H9 (cell line): Measurements from ENCODE around the gene OR8D1. TPM values are rescaled to one million over a fixed set of nuclear protein-coding genes. Genes with fewer than 3 reads are reported as not detected.
A peak's percentile ranks its signal among the peaks of the same experiment; 100 is the strongest.

ENCODE experiments used
- DNase-seq: peaks from one replicate; pipeline ENCODE4 v3.0.0-alpha.2; 2017
- H2AFZ ChIP-seq: one replicate; pipeline ENCODE4 v1.6.1; 2013; ENCODE audit warnings: mild to moderate bottlenecking, low read length, control low read depth, moderate library complexity
- H2AK5ac ChIP-seq: 2 replicates; pipeline ENCODE4 v1.6.1; 2013; ENCODE audit warnings: low read length, control low read depth, mixed read lengths; ENCODE audit not compliant: insufficient read length
- H2BK120ac ChIP-seq: one replicate; pipeline ENCODE4 v1.6.1; 2013; ENCODE audit warnings: low read depth, mild to moderate bottlenecking, low read length, control low read depth, inconsistent platforms; ENCODE audit not compliant: poor library complexity, severe bottlenecking
- H2BK12ac ChIP-seq: 2 replicates; pipeline ENCODE4 v1.6.1; 2013; ENCODE audit warnings: low read length, control low read depth, mixed read lengths, low read depth; ENCODE audit not compliant: insufficient read length
- H2BK15ac ChIP-seq: 2 replicates; pipeline ENCODE4 v1.6.1; 2013; ENCODE audit warnings: low read depth, low read length, control low read depth
- H2BK20ac ChIP-seq: one replicate; pipeline ENCODE4 v1.6.1; 2013; ENCODE audit warnings: low read depth, mild to moderate bottlenecking, low read length, control low read depth, inconsistent platforms; ENCODE audit not compliant: poor library complexity, severe bottlenecking
- H2BK5ac ChIP-seq: 2 replicates; pipeline ENCODE4 v1.6.1; 2013; ENCODE audit warnings: low read length, control low read depth, mixed read lengths; ENCODE audit not compliant: insufficient read length
- H3K14ac ChIP-seq: 2 replicates; pipeline ENCODE4 v1.6.1; 2013; ENCODE audit warnings: low read length, control low read depth; ENCODE audit not compliant: insufficient read depth
- H3K18ac ChIP-seq: 2 replicates; pipeline ENCODE4 v1.6.1; 2013; ENCODE audit warnings: low read depth, mild to moderate bottlenecking, mixed read lengths, low read length, control low read depth; ENCODE audit not compliant: insufficient read length
- H3K23ac ChIP-seq: 2 replicates; pipeline ENCODE4 v1.6.1; 2013; ENCODE audit warnings: low read length, control low read depth, mixed read lengths, low read depth; ENCODE audit not compliant: insufficient read length
- H3K23me2 ChIP-seq: 2 replicates; pipeline ENCODE4 v1.6.1; 2013; ENCODE audit warnings: low read depth, mild to moderate bottlenecking, mixed read lengths, low read length, control low read depth; ENCODE audit not compliant: insufficient read length, poor library complexity, severe bottlenecking
- H3K27ac ChIP-seq: 2 replicates; pipeline ENCODE4 v1.5.1; 2013; ENCODE audit warnings: low read length, control low read depth, mixed read lengths, low read depth; ENCODE audit not compliant: insufficient read length
- H3K27me3 ChIP-seq: 2 replicates; pipeline ENCODE4 v1.6.1; 2013; ENCODE audit warnings: low read length, control low read depth, inconsistent platforms; ENCODE audit not compliant: insufficient read depth
- H3K4ac ChIP-seq: 2 replicates; pipeline ENCODE4 v1.6.1; 2013; ENCODE audit warnings: low read depth, mild to moderate bottlenecking, control low read depth, inconsistent platforms, low read length, moderate library complexity
- H3K4me1 ChIP-seq: 2 replicates; pipeline ENCODE4 v1.6.1; 2013; ENCODE audit warnings: low read length, control low read depth, inconsistent platforms; ENCODE audit not compliant: insufficient read depth
- H3K4me2 ChIP-seq: 2 replicates; pipeline ENCODE4 v1.6.1; 2013; ENCODE audit warnings: low read length, control low read depth, mixed read lengths; ENCODE audit not compliant: insufficient read length, insufficient read depth
- H3K56ac ChIP-seq: 2 replicates; pipeline ENCODE4 v1.6.1; 2013; ENCODE audit warnings: low read depth, mild to moderate bottlenecking, mixed read lengths, low read length, control low read depth; ENCODE audit not compliant: insufficient read length
- H3K79me1 ChIP-seq: 2 replicates; pipeline ENCODE4 v1.6.1; 2013; ENCODE audit warnings: low read depth, mild to moderate bottlenecking, moderate library complexity, low read length, control low read depth, inconsistent platforms; ENCODE audit not compliant: insufficient read depth, poor library complexity, severe bottlenecking
- H3K79me2 ChIP-seq: 2 replicates; pipeline ENCODE4 v1.6.1; 2013; ENCODE audit warnings: low read length, control low read depth, inconsistent platforms; ENCODE audit not compliant: insufficient read depth
- H3K9ac ChIP-seq: 2 replicates; pipeline ENCODE4 v1.6.1; 2013; ENCODE audit warnings: low read length, control low read depth, mixed read lengths; ENCODE audit not compliant: insufficient read length; ENCODE audit errors: extremely low read depth
- H3K9me3 ChIP-seq: one replicate; pipeline ENCODE4 v1.6.1; 2013; ENCODE audit warnings: low read depth, low read length, inconsistent platforms; ENCODE audit not compliant: control insufficient read depth
- H3T11ph ChIP-seq: one replicate; pipeline ENCODE4 v1.6.1; 2013; ENCODE audit warnings: mild to moderate bottlenecking, low read length, control low read depth, inconsistent platforms
- H4K20me1 ChIP-seq: one replicate; pipeline ENCODE4 v1.6.1; 2013; ENCODE audit not compliant: control insufficient read depth, insufficient read length, insufficient read depth
- H4K5ac ChIP-seq: 2 replicates; pipeline ENCODE4 v1.6.1; 2013; ENCODE audit warnings: low read depth, mild to moderate bottlenecking, mixed read lengths, low read length, control low read depth; ENCODE audit not compliant: insufficient read length
- H4K8ac ChIP-seq: replicated peaks from 2 replicates; pipeline ENCODE4 v1.6.1; 2013; ENCODE audit warnings: low read length, control low read depth, mixed read lengths, low read depth; ENCODE audit not compliant: insufficient read length
- H4K91ac ChIP-seq: 2 replicates; pipeline ENCODE4 v1.6.1; 2013; ENCODE audit warnings: low read depth, mild to moderate bottlenecking, moderate library complexity, mixed read lengths, low read length, control low read depth; ENCODE audit not compliant: insufficient read length
- H3K27ac Mint-ChIP-seq, 3 experiments: 2 replicates in 2 of 3; 3 replicates in 1 of 3; pipeline ENCODE4 v1.8.0; 2020 to 2021; ENCODE audit warnings: mixed read lengths in 3 of 3, mild to moderate bottlenecking in 1 of 3, moderate library complexity in 1 of 3
- H3K27me3 Mint-ChIP-seq: 2 replicates; pipeline ENCODE4 v1.8.0; 2021; ENCODE audit warnings: low read depth, mild to moderate bottlenecking, moderate library complexity, mixed read lengths
- H3K36me3 Mint-ChIP-seq, 3 experiments: 2 replicates in 2 of 3; 3 replicates in 1 of 3; pipeline ENCODE4 v1.8.0; 2020 to 2021; ENCODE audit warnings: low read depth in 3 of 3, mixed read lengths in 3 of 3; ENCODE audit not compliant: insufficient read depth in 1 of 3
- H3K4me1 Mint-ChIP-seq, 2 experiments: 2 replicates each; pipeline ENCODE4 v1.8.0; 2020; ENCODE audit warnings: mixed read lengths in 2 of 2
- H3K4me3 Mint-ChIP-seq, 2 experiments: 2 replicates in 1 of 2; 3 replicates in 1 of 2; pipeline ENCODE4 v1.8.0; 2020 to 2021; ENCODE audit warnings: mild to moderate bottlenecking in 2 of 2, mixed read lengths in 2 of 2, moderate library complexity in 1 of 2
- H3K9me3 Mint-ChIP-seq, 2 experiments: 2 replicates in 1 of 2; 3 replicates in 1 of 2; pipeline ENCODE4 v1.8.0; 2020; ENCODE audit warnings: mild to moderate bottlenecking in 2 of 2, mixed read lengths in 2 of 2, moderate library complexity in 1 of 2
- CTCF ChIP-seq: fragments of 200-600 bp; sonication (generic); conservative IDR thresholded peaks from 3 replicates; pipeline ENCODE4 v1.8.0; 2021; ENCODE audit warnings: antibody characterized with exemption, mild to moderate bottlenecking
- WGBS: extraction: QIAGEN DNeasy Blood & Tissue Kit; methylation state at CpG from one replicate; pipeline ENCODE4 v1.1.7; 2013; ENCODE audit warnings: missing lambda C conversion rate, low lambda C conversion rate, mixed read lengths; ENCODE audit not compliant: insufficient read length; ENCODE audit errors: extremely low coverage; 5-methylcytosine and 5-hydroxymethylcytosine counted together
- total RNA-seq: library from RNA; stranded (reverse); gene quantifications from 2 replicates; pipeline ENCODE4 v1.2.1, GENCODE V29; 2021

The OR8D1 gene
- total RNA-seq, 1 experiment from 2014 or later = not detected

- no peak overlapping the region for H2BK20ac ChIP-seq
- peaks cover 0 to 12% (median under 1%) of the 10 kb centered on the region in 3 experiments; a peak in 5 of 7 replicates for H3K36me3 Mint-ChIP-seq
- H3K27ac Mint-ChIP-seq = no peak overlapping the region
These were observed 35.9 kb downstream of the OR8D1 start for GRCh38 chr11:124277804-124278203.

More at GRCh38 chr11:124277804-124278203, 35.9 kb downstream of the OR8D1 start:
- H4K20me1 ChIP-seq = no peaks in the 10 kb centered on the region
- no peak overlapping the region for H2BK12ac ChIP-seq
- H3K23me2 ChIP-seq = no peaks in the 10 kb centered on the region
- no peak overlapping the region for H4K8ac ChIP-seq
- peak; percentile 62 for TF ChIP-seq CTCF
- H4K91ac ChIP-seq = no peak overlapping the region
- no peak overlapping the region for H2BK5ac ChIP-seq
- H3K79me2 ChIP-seq = no peaks in the 10 kb centered on the region
- no peak overlapping the region for H2AFZ ChIP-seq
- no peak overlapping the region for H3K18ac ChIP-seq
- no peak overlapping the region for H2AK5ac ChIP-seq
- no peak overlapping the region for H2BK120ac ChIP-seq
- H3K14ac ChIP-seq = no peak overlapping the region
- peaks cover 14 to 15% of the 10 kb centered on the region in 2 experiments for H3K4me1 Mint-ChIP-seq
- no peak overlapping the region for H3K9ac ChIP-seq
- H4K5ac ChIP-seq = no peak overlapping the region
- H3K4me1 ChIP-seq = peaks cover 3% of the 10 kb centered on the region; the same call in 1 of the 2 replicates
- H2BK15ac ChIP-seq = no peak overlapping the region
- no peak overlapping the region for H3T11ph ChIP-seq
- no peaks in the 10 kb centered on the region for H3K79me1 ChIP-seq
- no peaks in the 10 kb centered on the region; the same call in 1 of the 2 replicates for H3K27me3 Mint-ChIP-seq
- no peak overlapping the region for H3K4me3 Mint-ChIP-seq
- no CpG with 5 or more reads among the region's 3 CpGs for WGBS
- no peak overlapping the region for H3K4me2 ChIP-seq
- no peak overlapping the region for H3K23ac ChIP-seq
- no peak overlapping the region for H3K56ac ChIP-seq
- H3K9me3 Mint-ChIP-seq = peaks cover 16 to 17% of the 10 kb centered on the region in 2 experiments; a peak in 3 of 5 replicates
- no peak overlapping the region for H3K4ac ChIP-seq
- H3K27ac ChIP-seq = no peak overlapping the region
- DNase-seq = peak; percentile 35
- no peaks in the 10 kb centered on the region for H3K27me3 ChIP-seq
- no peaks in the 10 kb centered on the region for H3K9me3 ChIP-seq
